Chondrocyte (in vitro differentiated cells): ENCODE results near the gene RERE. TPM values are rescaled to one million over a fixed set of nuclear protein-coding genes. Genes with fewer than 3 reads are reported as not detected.
"Not testable (repeated sequence)": the region's sequence is repeated elsewhere in the genome, so short reads cannot be mapped to it uniquely, and the experiment has no call there.

Source experiments
- DNase-seq: peaks from one replicate; pipeline ENCODE4 v3.0.0; 2021; ENCODE audit warnings: mixed read lengths, low spot score
- H3K27ac Mint-ChIP-seq: one replicate; pipeline ENCODE4 v1.8.0; 2021; ENCODE audit warnings: mild to moderate bottlenecking, moderate library complexity, mixed read lengths; ENCODE audit not compliant: unreplicated experiment
- H3K27me3 Mint-ChIP-seq: 2 replicates; pipeline ENCODE4 v1.8.0; 2021; ENCODE audit warnings: low read depth, mixed read lengths
- H3K36me3 Mint-ChIP-seq: 2 replicates; pipeline ENCODE4 v1.8.0; 2021; ENCODE audit warnings: low read depth, mixed read lengths
- H3K4me1 Mint-ChIP-seq: 2 replicates; pipeline ENCODE4 v1.8.0; 2021; ENCODE audit warnings: low read depth, mild to moderate bottlenecking, mixed read lengths
- H3K4me3 Mint-ChIP-seq: one replicate; pipeline ENCODE4 v1.8.0; 2021; ENCODE audit warnings: mild to moderate bottlenecking, moderate library complexity, mixed read lengths; ENCODE audit not compliant: unreplicated experiment
- H3K9me3 Mint-ChIP-seq: 2 replicates; pipeline ENCODE4 v1.8.0; 2021; ENCODE audit warnings: low read depth, mixed read lengths
- total RNA-seq: library from RNA; stranded (reverse); gene quantifications from 3 replicates; pipeline ENCODE4 v1.2.1, GENCODE V29; 2021
- TF ChIP-seq, protein P1 (sequence below): fragments of 200-600 bp; sonication (generic); IDR thresholded peaks from 2 replicates; pipeline ENCODE4 v1.5.0; 2021; ENCODE audit warnings: antibody characterized with exemption, mild to moderate bottlenecking, moderate library complexity

The RERE gene
- total RNA-seq, 1 donor from 2014 or later: 64.9 TPM

DNA sequence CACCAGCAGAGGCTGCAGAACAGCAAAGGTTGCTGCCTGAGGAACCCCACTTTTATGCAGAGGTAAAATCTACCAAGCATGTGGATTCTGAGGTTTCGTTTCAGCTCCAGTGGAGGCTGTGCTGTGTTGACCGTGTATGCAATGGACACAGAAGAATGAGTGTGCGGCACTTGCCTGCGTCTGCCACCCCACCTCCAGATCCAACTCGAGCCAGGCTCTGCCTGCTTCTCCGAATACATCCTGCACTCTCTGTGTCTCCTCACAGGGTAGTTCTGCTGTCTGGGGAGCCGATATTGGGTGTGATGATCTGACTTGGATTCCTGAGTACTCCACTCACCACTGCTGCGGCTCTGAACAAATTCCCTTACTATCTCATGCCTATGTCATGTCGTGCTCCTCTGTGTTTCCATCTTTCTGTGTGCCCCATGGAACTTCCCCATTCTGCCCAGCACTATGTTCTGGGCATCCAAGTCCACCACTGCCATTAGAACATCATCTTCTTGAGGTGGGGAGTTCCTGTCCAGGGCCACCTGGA, 369.8 kb downstream of the RERE start:
- no peaks in the 10 kb centered on the region for H3K4me1 Mint-ChIP-seq
- peaks cover 6% of the 10 kb centered on the region for H3K36me3 Mint-ChIP-seq
- no peaks in the 10 kb centered on the region for H3K27me3 Mint-ChIP-seq
- no peak for DNase-seq
- TF ChIP-seq, protein P1, sequence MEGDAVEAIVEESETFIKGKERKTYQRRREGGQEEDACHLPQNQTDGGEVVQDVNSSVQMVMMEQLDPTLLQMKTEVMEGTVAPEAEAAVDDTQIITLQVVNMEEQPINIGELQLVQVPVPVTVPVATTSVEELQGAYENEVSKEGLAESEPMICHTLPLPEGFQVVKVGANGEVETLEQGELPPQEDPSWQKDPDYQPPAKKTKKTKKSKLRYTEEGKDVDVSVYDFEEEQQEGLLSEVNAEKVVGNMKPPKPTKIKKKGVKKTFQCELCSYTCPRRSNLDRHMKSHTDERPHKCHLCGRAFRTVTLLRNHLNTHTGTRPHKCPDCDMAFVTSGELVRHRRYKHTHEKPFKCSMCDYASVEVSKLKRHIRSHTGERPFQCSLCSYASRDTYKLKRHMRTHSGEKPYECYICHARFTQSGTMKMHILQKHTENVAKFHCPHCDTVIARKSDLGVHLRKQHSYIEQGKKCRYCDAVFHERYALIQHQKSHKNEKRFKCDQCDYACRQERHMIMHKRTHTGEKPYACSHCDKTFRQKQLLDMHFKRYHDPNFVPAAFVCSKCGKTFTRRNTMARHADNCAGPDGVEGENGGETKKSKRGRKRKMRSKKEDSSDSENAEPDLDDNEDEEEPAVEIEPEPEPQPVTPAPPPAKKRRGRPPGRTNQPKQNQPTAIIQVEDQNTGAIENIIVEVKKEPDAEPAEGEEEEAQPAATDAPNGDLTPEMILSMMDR: no peak
- H3K27ac Mint-ChIP-seq: no peak overlapping the region
- H3K9me3 Mint-ChIP-seq: no peaks in the 10 kb centered on the region
- H3K4me3 Mint-ChIP-seq: no peak overlapping the region

DNA sequence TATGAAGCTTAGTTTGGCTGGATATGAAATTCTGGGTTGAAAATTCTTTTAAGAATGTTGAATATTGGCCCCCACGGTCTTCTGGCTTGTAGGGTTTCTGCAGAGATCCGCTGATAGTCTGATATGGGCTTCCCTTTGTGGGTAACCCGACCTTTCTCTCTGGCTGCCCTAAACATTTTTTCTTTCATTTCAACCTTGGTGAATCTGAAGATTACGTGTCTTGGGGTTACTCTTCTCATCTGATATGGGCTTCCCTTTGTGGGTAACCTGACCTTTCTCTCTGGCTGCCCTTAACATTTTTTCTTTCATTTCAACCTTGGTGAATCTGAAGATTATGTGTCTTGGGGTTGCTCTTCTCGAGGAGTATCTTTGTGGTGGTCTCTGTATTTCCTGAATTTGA, 371.3 kb downstream of the RERE start:
- not testable (repeated sequence) for H3K9me3 Mint-ChIP-seq, H3K4me1 Mint-ChIP-seq, DNase-seq, H3K27ac Mint-ChIP-seq, H3K27me3 Mint-ChIP-seq, H3K4me3 Mint-ChIP-seq, H3K36me3 Mint-ChIP-seq

DNA sequence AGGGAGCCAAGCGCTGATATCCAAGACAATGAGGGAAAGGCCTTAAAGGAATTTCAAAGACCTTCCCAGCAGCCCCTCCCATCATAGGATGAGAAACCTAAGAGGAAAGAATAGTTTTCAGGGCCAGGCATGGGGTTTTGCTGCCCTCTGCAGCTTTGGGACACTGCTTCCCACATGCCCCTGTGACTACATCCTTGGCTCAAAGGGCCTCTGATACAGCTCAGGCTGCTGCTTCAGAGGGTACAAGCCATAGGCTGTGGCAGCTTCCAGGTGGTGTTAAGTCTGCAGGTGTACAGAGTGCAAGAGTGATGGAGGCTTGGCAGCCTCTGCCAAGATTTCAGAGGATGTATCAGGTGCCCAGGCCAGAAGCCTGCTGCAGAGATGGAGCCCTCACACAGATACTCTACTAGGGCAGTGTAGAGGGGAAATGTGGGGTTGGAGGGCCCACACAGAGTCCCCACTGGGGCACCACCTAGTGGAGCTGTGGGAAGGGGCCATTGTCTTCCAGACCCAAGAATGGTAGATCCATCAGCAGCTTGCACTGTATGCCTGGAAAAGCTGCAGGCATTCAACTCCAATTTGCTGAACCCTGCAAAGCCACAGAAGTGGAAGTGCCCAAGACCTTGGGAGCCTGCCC, 373.8 kb downstream of the RERE start:
- no peak overlapping the region for H3K27ac Mint-ChIP-seq

DNA sequence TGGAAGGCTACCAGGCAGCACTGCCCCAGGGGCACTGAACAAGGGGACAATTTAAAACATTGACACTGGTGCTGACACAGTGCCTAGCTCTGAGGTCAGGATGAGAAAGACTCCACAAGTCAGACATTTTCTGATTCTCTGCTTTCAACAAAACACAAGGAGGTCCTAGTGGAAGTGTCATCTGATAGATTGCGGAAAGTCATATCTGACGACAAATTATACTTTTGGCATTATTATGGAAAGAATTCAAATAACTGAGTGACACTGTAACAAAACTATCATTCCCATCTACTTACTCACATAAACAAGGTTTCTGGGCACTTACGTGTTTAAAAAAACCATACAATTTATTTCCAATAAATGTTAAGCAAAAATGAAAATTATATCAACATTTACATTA, 376.0 kb downstream of the RERE start:
- peak overlapping the region; percentile 11 for H3K27ac Mint-ChIP-seq
- no peak for DNase-seq
- no peaks in the 10 kb centered on the region for H3K36me3 Mint-ChIP-seq
- TF ChIP-seq, protein P1: no peak
- no peaks in the 10 kb centered on the region for H3K27me3 Mint-ChIP-seq
- H3K9me3 Mint-ChIP-seq: no peaks in the 10 kb centered on the region
- H3K4me3 Mint-ChIP-seq: no peak overlapping the region
- peaks cover 21% of the 10 kb centered on the region for H3K4me1 Mint-ChIP-seq

More for the DNA sequence above, 373.8 kb downstream of the RERE start:
- Mint-ChIP-seq H3K36me3 (peaks cover 6% of the 10 kb centered on the region), H3K27me3 (no peaks in the 10 kb centered on the region), H3K4me3 (no peak overlapping the region), H3K4me1 (peaks cover 14% of the 10 kb centered on the region), H3K9me3 (no peaks in the 10 kb centered on the region)
- DNase-seq: no peak
- TF ChIP-seq, protein P1: peak; percentile 28

DNA sequence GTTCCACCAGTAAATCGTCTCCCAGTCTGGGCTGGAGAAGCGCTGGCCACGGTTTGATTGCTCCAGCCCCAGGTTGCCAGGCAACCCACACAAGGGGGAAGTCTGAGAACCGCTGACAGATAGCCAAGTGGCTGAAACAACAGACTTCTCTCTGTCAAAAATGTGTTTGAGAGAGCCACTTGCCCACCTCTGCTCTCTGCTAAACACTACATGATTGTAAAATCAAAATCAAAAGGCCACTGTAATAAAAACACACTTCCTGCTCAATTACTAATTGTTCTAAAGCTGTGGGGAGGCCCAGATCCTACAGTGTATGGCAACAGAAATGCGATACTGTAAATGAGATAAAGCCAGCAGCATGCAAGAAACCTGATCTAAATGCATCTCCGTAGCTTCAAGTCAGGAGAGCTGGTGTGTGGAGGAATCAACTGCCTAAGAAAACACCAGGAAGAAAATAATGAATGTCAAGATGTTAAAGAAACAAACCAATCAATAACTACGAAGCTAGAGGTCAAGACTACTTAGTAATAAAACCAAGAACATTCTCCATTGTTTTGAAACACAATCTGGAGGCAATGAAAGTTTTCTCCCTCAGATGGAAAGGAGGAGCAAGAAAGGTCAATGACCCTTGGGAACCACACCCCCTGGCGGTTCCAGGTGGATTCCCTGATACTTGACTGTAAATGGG, 378.3 kb downstream of the RERE start:
- no peak for DNase-seq
- TF ChIP-seq, protein P1: peak; percentile 53
- Mint-ChIP-seq H3K36me3 (no peaks in the 10 kb centered on the region), H3K9me3 (no peaks in the 10 kb centered on the region), H3K27me3 (no peaks in the 10 kb centered on the region), H3K4me3 (no peak overlapping the region), H3K27ac (peak overlapping the region; percentile 94), H3K4me1 (peaks cover 21% of the 10 kb centered on the region)
